Measurements from ENCODE around the gene TMEM175. TPM values are rescaled to one million over a fixed set of nuclear protein-coding genes. Genes with fewer than 3 reads are reported as not detected.

The TMEM175 gene
- total and polyA plus RNA-seq, 9 of the 15 experiments (the other 6 are each of a cell fraction or from before 2014, with no cell fraction given), result 0.13 to 30.9 (median 9.4) TPM

DNA sequence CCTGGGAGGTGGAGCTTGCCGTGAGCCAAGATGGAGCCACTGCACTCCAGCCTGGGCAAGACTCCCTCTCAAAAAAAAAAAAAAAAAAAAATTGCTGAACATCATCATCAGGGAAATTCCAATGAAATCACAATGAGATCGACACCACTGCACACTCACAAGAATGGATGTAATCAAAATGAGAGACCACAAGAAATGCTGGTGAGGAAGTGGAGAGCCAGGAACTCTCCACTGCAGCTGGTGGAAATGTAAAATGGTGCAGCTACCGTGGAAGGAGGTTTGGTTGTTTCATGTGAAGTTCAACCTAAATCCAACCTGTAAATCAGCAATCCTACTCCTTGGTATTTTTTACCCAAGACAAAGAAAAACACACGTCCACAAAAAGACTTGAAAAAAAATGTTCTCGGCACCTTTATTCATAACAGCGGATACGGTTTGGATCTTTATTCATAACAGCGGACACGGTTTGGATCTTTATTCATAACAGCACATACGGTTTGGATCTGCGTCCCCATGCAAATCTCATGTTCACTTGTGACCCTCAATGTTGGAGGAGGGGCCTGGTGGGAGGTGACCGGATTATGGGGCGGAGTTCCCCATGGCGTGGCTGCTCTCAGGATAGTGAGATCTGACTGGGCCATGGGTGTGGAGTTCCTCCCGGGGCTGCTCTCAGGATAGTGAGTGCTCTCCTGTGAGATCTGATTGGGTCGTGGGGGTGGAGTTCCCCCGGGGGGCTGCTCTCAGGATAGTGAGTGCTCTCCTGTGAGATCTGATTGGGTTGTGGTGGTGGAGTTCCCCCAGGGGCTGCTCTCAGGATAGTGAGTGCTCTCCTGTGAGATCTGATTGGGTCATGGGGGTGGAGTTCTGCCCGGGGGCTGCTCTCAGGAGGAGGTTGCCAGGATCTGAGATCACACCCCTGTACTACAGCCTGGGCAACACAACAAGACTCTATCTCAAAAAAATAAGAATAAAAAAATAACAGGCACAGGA, 7.9 kb upstream of the TMEM175 start:
- peak; percentile 92 for FAIRE-seq
- intact Hi-C loops (cut with micrococcal nuclease), result no loop called here
- TF ChIP-seq NFYB (IDR thresholded peaks at IDR 0.05; ENCODE audit: extremely low read depth, insufficient read length) (peak; percentile 37), SPI1 (IDR thresholded peaks at IDR 0.05; ENCODE audit: borderline replicate concordance, low read depth, low read length) (peak; percentile 55; the same call in 1 of the 2 replicates), ZNF263 (CRISPR knock-in tag; IDR thresholded peaks at IDR 0.05; ENCODE audit: borderline replicate concordance) (peak; percentile 66; the same call in 1 of the 2 replicates), NRF1 (conservative IDR thresholded peaks at IDR 0.05 in 1 of 2, IDR thresholded peaks at IDR 0.05 in 1 of 2) (0 out of 4 replicates have a peak, but pooled peaks of 1 of the 2 experiments have one; percentile 36)
- TF ChIP-seq, protein P1, sequence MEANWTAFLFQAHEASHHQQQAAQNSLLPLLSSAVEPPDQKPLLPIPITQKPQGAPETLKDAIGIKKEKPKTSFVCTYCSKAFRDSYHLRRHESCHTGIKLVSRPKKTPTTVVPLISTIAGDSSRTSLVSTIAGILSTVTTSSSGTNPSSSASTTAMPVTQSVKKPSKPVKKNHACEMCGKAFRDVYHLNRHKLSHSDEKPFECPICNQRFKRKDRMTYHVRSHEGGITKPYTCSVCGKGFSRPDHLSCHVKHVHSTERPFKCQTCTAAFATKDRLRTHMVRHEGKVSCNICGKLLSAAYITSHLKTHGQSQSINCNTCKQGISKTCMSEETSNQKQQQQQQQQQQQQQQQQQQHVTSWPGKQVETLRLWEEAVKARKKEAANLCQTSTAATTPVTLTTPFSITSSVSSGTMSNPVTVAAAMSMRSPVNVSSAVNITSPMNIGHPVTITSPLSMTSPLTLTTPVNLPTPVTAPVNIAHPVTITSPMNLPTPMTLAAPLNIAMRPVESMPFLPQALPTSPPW (CRISPR knock-in tag; IDR thresholded peaks at IDR 0.05), result peak; percentile 35; the same call in 1 of the 2 replicates
- TF ChIP-seq, protein P2, sequence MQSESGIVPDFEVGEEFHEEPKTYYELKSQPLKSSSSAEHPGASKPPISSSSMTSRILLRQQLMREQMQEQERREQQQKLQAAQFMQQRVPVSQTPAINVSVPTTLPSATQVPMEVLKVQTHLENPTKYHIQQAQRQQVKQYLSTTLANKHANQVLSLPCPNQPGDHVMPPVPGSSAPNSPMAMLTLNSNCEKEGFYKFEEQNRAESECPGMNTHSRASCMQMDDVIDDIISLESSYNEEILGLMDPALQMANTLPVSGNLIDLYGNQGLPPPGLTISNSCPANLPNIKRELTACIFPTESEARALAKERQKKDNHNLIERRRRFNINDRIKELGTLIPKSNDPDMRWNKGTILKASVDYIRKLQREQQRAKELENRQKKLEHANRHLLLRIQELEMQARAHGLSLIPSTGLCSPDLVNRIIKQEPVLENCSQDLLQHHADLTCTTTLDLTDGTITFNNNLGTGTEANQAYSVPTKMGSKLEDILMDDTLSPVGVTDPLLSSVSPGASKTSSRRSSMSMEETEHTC (IDR thresholded peaks at IDR 0.05), result no peak

More for the DNA sequence above, 7.9 kb upstream of the TMEM175 start:
- peak; percentile 74 to 83 (median 80) for DNase-seq (ENCODE audit: extremely low read depth in 1 of 4, low spot score in 3 of 4)
- in situ Hi-C loops (cut with MboI), result no loop called here
- peaks cover 26% of the 10 kb centered on the region for H4K20me1 ChIP-seq (replicated peaks; ENCODE audit: control insufficient read depth, insufficient read depth, low read length)
- peaks cover 19% of the 10 kb centered on the region; the same call in 2 of the 3 replicates for H3K36me3 ChIP-seq (ENCODE audit: control insufficient read depth, insufficient read depth, low read length)
- no TSS peak for BruUV-seq (replicated peaks)
- ChIA-PET CTCF (ENCODE audit: low intra/inter-chr PET ratio) (no interaction called here), POLR2A (interaction anchor here (0.6 to 1.0 kb wide), 3 partner anchors 13 to 158 kb away, joined by 3 to 5 read pairs (median 3); no protein-coding TSS in a partner anchor)
- peak overlapping the region in 1 of 2 experiments; percentile 48; a peak in 1 of 4 replicates for H3K9ac ChIP-seq (ENCODE audit: insufficient read depth in 1 of 2, low read depth in 2 of 2, low read length in 2 of 2)
- no peaks in the 10 kb centered on the region for H3K9me3 ChIP-seq (replicated peaks; ENCODE audit: control insufficient read depth, insufficient read depth, low read depth, low read length)
- H3K79me2 ChIP-seq (ENCODE audit: control insufficient read depth, insufficient read depth, low read length), result peaks cover 85% of the 10 kb centered on the region
- ATAC-seq, result peak; percentile 96
- WGBS (ENCODE audit: insufficient coverage, low coverage, missing lambda C conversion rate), result 40% methylated on average over 17 of the region's 18 CpGs
- H3K27me3 ChIP-seq (ENCODE audit: control insufficient read depth in 2 of 2, insufficient read depth in 2 of 2, low read length in 2 of 2), result no peaks in the 10 kb centered on the region
- no peak overlapping the region for H3K4me3 ChIP-seq
- no peaks in the 10 kb centered on the region for H3K9me1 ChIP-seq (ENCODE audit: control insufficient read depth, insufficient read depth, low read length)
- peaks cover 16 to 26% of the 10 kb centered on the region in 2 experiments; a peak in 4 of 5 replicates for H3K4me1 ChIP-seq (replicated peaks in 1 of 2; ENCODE audit: control insufficient read depth in 2 of 2, insufficient read depth in 2 of 2, low read length in 2 of 2)
- H2AFZ ChIP-seq (ENCODE audit: low read depth, low read length), result no peak overlapping the region
- H3K27ac ChIP-seq (ENCODE audit: extremely low read depth, low read depth, low read length), result peak overlapping the region; percentile 18
- H3K4me2 ChIP-seq (ENCODE audit: insufficient read depth, low read length), result peak overlapping the region; percentile 41

Measured in K562 (cell line).